HCT116 (cell line): ENCODE results near the gene TAF1D. TPM values are rescaled to one million over a fixed set of nuclear protein-coding genes. Genes with fewer than 3 reads are reported as not detected.

Experiments used
- ATAC-seq: fragments of 200-7000 bp; cut with Tn5 transposase; 2 replicates; pipeline ENCODE4 v1.9.1; 2020; ENCODE audit warnings: mild to moderate bottlenecking, moderate library complexity
- BruUV-seq: library from RNA; stranded (reverse); fragments of 400-500 nt; replicated peaks from 2 replicates; lab custom pipeline; 2021; lab: Mats Ljungman, UMichigan
- CTCF ChIA-PET: fragments of 300-600 bp; sonication (Branson Sonifier 250); formaldehyde crosslinking; loops from one replicate; lab custom pipeline; 2021; ENCODE audit warnings: antibody characterized with exemption; lab: Charles Lee
- POLR2A ChIA-PET: fragments of 300-600, 350-600 bp; sonication (Branson Sonifier 250); formaldehyde crosslinking; loops from one replicate; lab custom pipeline; 2021; ENCODE audit warnings: antibody characterized with exemption; lab: Charles Lee
- RAD21 ChIA-PET, 2 experiments: fragments of 300-600 bp; sonication (Branson Sonifier 250); formaldehyde crosslinking; loops; one replicate each; lab custom pipeline; 2023; ENCODE audit warnings: low total read pairs in 2 of 2; ENCODE audit not compliant: uncharacterized antibody in 2 of 2, unreplicated experiment in 2 of 2, low non-redundant PET in 1 of 2; lab: Charles Lee
- DNase-seq: peaks from one replicate; pipeline ENCODE4 v3.0.0-alpha.2; 2010; ENCODE audit warnings: low read depth, low spot score
- H2AFZ ChIP-seq: fragments of 200-600 bp; shearing (Covaris generic), sonication (generic); 2 replicates; pipeline ENCODE4 v1.6.1; 2017; ENCODE audit warnings: low read depth, mixed run types, mixed read lengths, antibody characterized with exemption, low read length; ENCODE audit not compliant: poor library complexity, severe bottlenecking
- H3K27ac ChIP-seq: 2 replicates; pipeline ENCODE4 v1.5.1; 2012; ENCODE audit warnings: low read depth, low read length
- H3K27me3 ChIP-seq: fragments of 200-600 bp; sonication (generic); 2 replicates; pipeline ENCODE4 v1.6.1; 2016; ENCODE audit warnings: mixed run types, low read length, mixed read lengths; ENCODE audit not compliant: insufficient read depth
- H3K36me3 ChIP-seq, 2 experiments: fragments of 200-500 bp in 1 of 2; fragments of 200-600 bp in 1 of 2; sonication (Bioruptor generic) in 1 of 2; sonication (generic) in 1 of 2; 2 replicates each; pipeline versions ENCODE4 v1.5.1 to v1.6.1; 2014 to 2016; ENCODE audit warnings: low read length in 2 of 2, inconsistent platforms in 1 of 2, mixed read lengths in 1 of 2, mixed run types in 1 of 2; ENCODE audit not compliant: insufficient read depth in 2 of 2, control insufficient read depth in 1 of 2
- H3K4me1 ChIP-seq, 2 experiments: fragments of 200-600 bp in 1 of 2; sonication (generic) in 1 of 2; 2 replicates each; pipeline versions ENCODE4 v1.5.1 to v1.6.1; 2012 to 2017; ENCODE audit warnings: low read length in 2 of 2, inconsistent platforms in 1 of 2, mild to moderate bottlenecking in 1 of 2, mixed read lengths in 1 of 2, mixed run types in 1 of 2, moderate library complexity in 1 of 2; ENCODE audit not compliant: insufficient read depth in 2 of 2, control insufficient read depth in 1 of 2
- H3K4me2 ChIP-seq: fragments of 200-600 bp; sonication (generic); 2 replicates; pipeline ENCODE4 v1.6.1; 2017; ENCODE audit warnings: mixed run types, low read length, mixed read lengths
- H3K4me3 ChIP-seq, 2 experiments: fragments of 200-600 bp in 1 of 2; sonication (generic) in 1 of 2; replicated peaks in 1 of 2; 2 replicates each; pipeline ENCODE4 v1.5.1; 2011 to 2016; ENCODE audit warnings: low read length in 2 of 2, control low read depth in 1 of 2, low read depth in 1 of 2, mild to moderate bottlenecking in 1 of 2, mixed read lengths in 1 of 2, mixed run types in 1 of 2
- H3K79me2 ChIP-seq: fragments of 200-600 bp; sonication (generic); 2 replicates; pipeline ENCODE4 v1.6.1; 2017; ENCODE audit warnings: mild to moderate bottlenecking, mixed run types, low read length, moderate library complexity, mixed read lengths; ENCODE audit not compliant: insufficient read depth
- H3K9ac ChIP-seq: fragments of 200-600 bp; sonication (generic); 2 replicates; pipeline ENCODE4 v1.6.1; 2016; ENCODE audit warnings: low read length, mixed read lengths
- H3K9me2 ChIP-seq: fragments of 200-600 bp; sonication (generic), shearing (Covaris generic); 2 replicates; pipeline ENCODE4 v1.6.1; 2017; ENCODE audit warnings: mixed run types, mild to moderate bottlenecking, moderate library complexity; ENCODE audit not compliant: insufficient read depth
- H3K9me3 ChIP-seq, 2 experiments: fragments of 200-500 bp in 1 of 2; fragments of 200-600 bp in 1 of 2; sonication (Bioruptor generic) in 1 of 2; sonication (generic) in 1 of 2; 2 replicates each; pipeline ENCODE4 v1.6.1; 2014 to 2017; ENCODE audit warnings: low read length in 2 of 2, mixed read lengths in 2 of 2, inconsistent platforms in 1 of 2, low read depth in 1 of 2, mild to moderate bottlenecking in 1 of 2, mixed run types in 1 of 2, moderate library complexity in 1 of 2; ENCODE audit not compliant: control insufficient read depth in 1 of 2, insufficient read depth in 1 of 2
- H4K20me1 ChIP-seq: fragments of 200-600 bp; sonication (generic), shearing (Covaris generic); 2 replicates; pipeline ENCODE4 v1.6.1; 2017; ENCODE audit warnings: mixed run types, mild to moderate bottlenecking, moderate library complexity; ENCODE audit not compliant: insufficient read depth
- ATF3 ChIP-seq: IDR thresholded peaks from 2 replicates; pipeline ENCODE4 v1.6.1; 2012
- CEBPB ChIP-seq: IDR thresholded peaks from 2 replicates; pipeline ENCODE4 v1.6.1; 2012; ENCODE audit warnings: low read depth
- CTCF ChIP-seq, 3 experiments: fragments of 200-600 bp in 1 of 3; sonication (generic) in 1 of 3; IDR thresholded peaks in 2 of 3; conservative IDR thresholded peaks in 1 of 3; 2 replicates each; pipeline ENCODE4 v1.5.1; 2012 to 2017; ENCODE audit warnings: low read depth in 2 of 3, low read length in 2 of 3, antibody characterized with exemption in 1 of 3, borderline replicate concordance in 1 of 3, control low read depth in 1 of 3, mild to moderate bottlenecking in 1 of 3, mixed read lengths in 1 of 3, mixed run types in 1 of 3, moderate library complexity in 1 of 3; ENCODE audit not compliant: insufficient read depth in 1 of 3
- EGR1 ChIP-seq: IDR thresholded peaks from 2 replicates; pipeline ENCODE4 v1.6.1; 2012; ENCODE audit warnings: low read depth
- ELF1 ChIP-seq: IDR thresholded peaks from 2 replicates; pipeline ENCODE4 v1.6.1; 2012; ENCODE audit warnings: low read depth, borderline replicate concordance
- EZH2phosphoT487 ChIP-seq: fragments of 200-600 bp; IDR thresholded peaks from 2 replicates; pipeline ENCODE4 v1.6.1; 2018; ENCODE audit warnings: antibody characterized with exemption, borderline replicate concordance
- JUND ChIP-seq: IDR thresholded peaks from 2 replicates; pipeline ENCODE4 v1.6.1; 2012
- POLR2A ChIP-seq: IDR thresholded peaks from 2 replicates; pipeline ENCODE4 v1.7.0; 2011; ENCODE audit warnings: borderline replicate concordance; ENCODE audit not compliant: insufficient read depth, insufficient read length; ENCODE audit errors: extremely low read depth
- SRF ChIP-seq: IDR thresholded peaks from 2 replicates; pipeline ENCODE4 v1.6.1; 2012; ENCODE audit warnings: low read depth
- ZFX ChIP-seq: fragments of 450-650 bp; IDR thresholded peaks from 2 replicates; pipeline ENCODE4 v1.6.1; 2017
- intact Hi-C: fragments of 100-400 bp; cut with micrococcal nuclease; formaldehyde crosslinking; loops from 2 replicates; pipeline ENCODE4 v1.10.0; 2022
- total RNA-seq: library from RNA; stranded (reverse); gene quantifications from one replicate; pipeline ENCODE4 v1.2.1, GENCODE V29; 2021; ENCODE audit not compliant: unreplicated experiment

TAF1D gene
- total RNA-seq, 1 experiment from 2014 or later = 267 TPM

- DNase-seq = no peak
- H2AFZ ChIP-seq = no peak overlapping the region
- no peak for ATAC-seq
- no peak overlapping the region for H3K9ac ChIP-seq
- H3K4me2 ChIP-seq = no peak overlapping the region
- H4K20me1 ChIP-seq = no peaks in the 10 kb centered on the region
- no peak overlapping the region for H3K27ac ChIP-seq
- ChIA-PET POLR2A (no interaction called here), RAD21 (no interaction called here)
- peaks cover 0 to 6% of the 10 kb centered on the region in 2 experiments; a peak in 1 of 4 replicates for H3K9me3 ChIP-seq
- H3K4me1 ChIP-seq = no peaks in the 10 kb centered on the region
- no TSS peak for BruUV-seq
- TF ChIP-seq EZH2phosphoT487 (no peak), JUND (no peak), EGR1 (no peak), POLR2A (no peak), SRF (no peak), CEBPB (no peak), ZFX (no peak), CTCF (IDR thresholded peaks at IDR 0.05 in 2 of 3, conservative IDR thresholded peaks at IDR 0.05 in 1 of 3; ENCODE audit: borderline replicate concordance in 1 of 3, insufficient read depth in 1 of 3, low read depth in 2 of 3, low read length in 2 of 3) (no peak), ELF1 (no peak), ATF3 (no peak)
- TF ChIP-seq, all 23 proteins: peak for 0
- peaks cover 45% of the 10 kb centered on the region for H3K79me2 ChIP-seq
- H3K27me3 ChIP-seq = no peaks in the 10 kb centered on the region
- no peak overlapping the region for H3K4me3 ChIP-seq
- intact Hi-C loops = no loop called here
- CTCF ChIA-PET = no interaction called here
- no peaks in the 10 kb centered on the region for H3K9me2 ChIP-seq
- H3K36me3 ChIP-seq = peaks cover 14 to 58% of the 10 kb centered on the region in 2 experiments
Observed at GRCh38 chr11:93710239-93710638, 31.1 kb downstream of the TAF1D start.
